Endothelial cell of umbilical vein (primary cell): Measurements from ENCODE around the gene PDLIM5. TPM values are rescaled to one million over a fixed set of nuclear protein-coding genes. Genes with fewer than 3 reads are reported as not detected.

Source experiments
- BruUV-seq: library from RNA; stranded (reverse); fragments of 400-500 nt; replicated peaks from 2 replicates; lab custom pipeline; 2021; lab: Mats Ljungman, UMichigan
- CTCF ChIA-PET: fragments of 300-600, 350-600 bp; sonication (Branson Sonifier 250); formaldehyde crosslinking; loops from one replicate; lab custom pipeline; 2021; ENCODE audit warnings: antibody characterized with exemption, inconsistent platforms; lab: Charles Lee
- POLR2A ChIA-PET: fragments of 300-600, 350-600 bp; sonication (Branson Sonifier 250); formaldehyde crosslinking; loops from one replicate; lab custom pipeline; 2021; ENCODE audit warnings: antibody characterized with exemption, inconsistent platforms; lab: Charles Lee
- DNase-seq: peaks from one replicate; pipeline ENCODE4 v3.0.0-alpha.2; 2011; ENCODE audit warnings: low read depth, low spot score
- FAIRE-seq: peaks from 2 replicates; lab custom pipeline; 2011; peaks lifted over from hg19 to GRCh38; lab: Jason Lieb, UNC
- H2AFZ ChIP-seq: 2 replicates; pipeline ENCODE4 v1.6.0; 2012; ENCODE audit warnings: low read depth, low read length, control low read depth, inconsistent platforms
- H3K27ac ChIP-seq: 2 replicates; pipeline ENCODE4 v1.5.1; 2011; ENCODE audit warnings: low read depth, mild to moderate bottlenecking, control low read depth, low read length, moderate library complexity; ENCODE audit not compliant: insufficient read depth
- H3K27me3 ChIP-seq, 2 experiments: 2 replicates each; pipeline versions ENCODE4 v1.6.0 to v1.6.1; 2011; ENCODE audit warnings: low read length in 2 of 2, mixed read lengths in 1 of 2; ENCODE audit not compliant: control insufficient read depth in 2 of 2, insufficient read depth in 2 of 2
- H3K36me3 ChIP-seq, 2 experiments: 2 replicates in 1 of 2; 3 replicates in 1 of 2; pipeline ENCODE4 v1.5.1; 2011; ENCODE audit warnings: low read length in 2 of 2, mild to moderate bottlenecking in 1 of 2, moderate library complexity in 1 of 2; ENCODE audit not compliant: control insufficient read depth in 2 of 2, insufficient read depth in 2 of 2; ENCODE audit errors: extremely low read depth in 1 of 2
- H3K4me1 ChIP-seq: 3 replicates; pipeline ENCODE4 v1.5.1; 2011; ENCODE audit warnings: mild to moderate bottlenecking, low read length; ENCODE audit not compliant: control insufficient read depth, insufficient read depth; ENCODE audit errors: extremely low read depth
- H3K4me2 ChIP-seq: 2 replicates; pipeline ENCODE4 v1.6.1; 2011; ENCODE audit warnings: low read length, control low read depth, mixed read lengths; ENCODE audit not compliant: insufficient read depth
- H3K4me3 ChIP-seq, 3 experiments: fragments of 200-600 bp in 1 of 3; sonication (generic), shearing (Covaris generic) in 1 of 3; replicated peaks in 1 of 3; 2 replicates each; pipeline ENCODE4 v1.5.1; 2011 to 2016; ENCODE audit warnings: control low read depth in 3 of 3, low read length in 3 of 3, mild to moderate bottlenecking in 2 of 3, inconsistent platforms in 1 of 3, low read depth in 1 of 3, moderate library complexity in 1 of 3; ENCODE audit not compliant: insufficient read depth in 1 of 3
- H3K79me2 ChIP-seq: 2 replicates; pipeline ENCODE4 v1.6.0; 2012; ENCODE audit warnings: low read length, inconsistent platforms; ENCODE audit not compliant: control insufficient read depth, insufficient read depth
- H3K9ac ChIP-seq: replicated peaks from 2 replicates; pipeline ENCODE3; 2011; ENCODE audit warnings: low read length, control low read depth; ENCODE audit not compliant: insufficient read depth; ENCODE audit errors: extremely low read depth
- H3K9me1 ChIP-seq: replicated peaks from 3 replicates; pipeline ENCODE4 v1.6.0; 2011; ENCODE audit warnings: mild to moderate bottlenecking, low read length; ENCODE audit not compliant: control insufficient read depth, insufficient read depth; ENCODE audit errors: extremely low read depth
- H3K9me3 ChIP-seq: replicated peaks from 2 replicates; pipeline ENCODE4 v1.5.1; 2012; ENCODE audit warnings: low read length, inconsistent platforms; ENCODE audit not compliant: control insufficient read depth, insufficient read depth
- H4K20me1 ChIP-seq: replicated peaks from 2 replicates; pipeline ENCODE3; 2011; ENCODE audit warnings: mild to moderate bottlenecking, low read length; ENCODE audit not compliant: control insufficient read depth, insufficient read depth; ENCODE audit errors: extremely low read depth
- EZH2 ChIP-seq: IDR thresholded peaks from 2 replicates; pipeline ENCODE4 v1.6.1; 2012; ENCODE audit warnings: borderline replicate concordance, low read depth, mild to moderate bottlenecking, moderate library complexity, low read length, inconsistent platforms; ENCODE audit not compliant: severe bottlenecking
- FOS ChIP-seq: IDR thresholded peaks from 2 replicates; pipeline ENCODE4 v1.6.1; 2011; ENCODE audit warnings: mild to moderate bottlenecking, low read length, moderate library complexity, borderline replicate concordance; ENCODE audit not compliant: insufficient read depth
- GATA2 ChIP-seq: IDR thresholded peaks from 2 replicates; pipeline ENCODE4 v1.7.0; 2011; ENCODE audit warnings: low read depth, mild to moderate bottlenecking, moderate library complexity, mixed read lengths, low read length; ENCODE audit not compliant: insufficient read length, insufficient read depth
- JUN ChIP-seq: IDR thresholded peaks from 2 replicates; pipeline ENCODE4 v1.6.1; 2011; ENCODE audit warnings: borderline replicate concordance, low read depth; ENCODE audit not compliant: insufficient read length, insufficient read depth
- MYC ChIP-seq: IDR thresholded peaks from one replicate; pipeline ENCODE4 v1.6.1; 2011; ENCODE audit warnings: mild to moderate bottlenecking, low read depth, low read length
- POLR2A ChIP-seq: IDR thresholded peaks from 2 replicates; pipeline ENCODE4 v1.6.1; 2012; ENCODE audit warnings: low read depth, mild to moderate bottlenecking, control low read depth, low read length
- POLR2AphosphoS5 ChIP-seq: IDR thresholded peaks from 2 replicates; pipeline ENCODE4 v1.6.1; 2012; ENCODE audit warnings: low read depth, mild to moderate bottlenecking, control low read depth, low read length, moderate library complexity; ENCODE audit not compliant: insufficient read depth
- dilution Hi-C: fragments of 300-500 bp; cut with MboI; formaldehyde crosslinking; loops from one replicate; pipeline ENCODE4 v1.15.0; 2019; ENCODE audit warnings: low sequenced_read_pairs; ENCODE audit not compliant: extremely low pct_ligation_motif_present
- intact Hi-C: fragments of 100-400 bp; cut with micrococcal nuclease; formaldehyde crosslinking; loops from one replicate; pipeline ENCODE4 v1.10.0; 2022
- polyA plus RNA-seq, 4 experiments: library from polyadenylated mRNA; depleted of rRNA in 3 of 4; stranded (reverse) in 3 of 4; unstranded in 1 of 4; fragments of >200 nt; gene quantifications; 2 replicates each; pipeline versions ENCODE4 v1.2.1 to v1.2.3, GENCODE V29; 2011 to 2012; ENCODE audit warnings: missing spikeins in 1 of 4
- total RNA-seq: library from RNA; stranded (reverse); gene quantifications from 2 replicates; pipeline ENCODE4 v1.2.3, GENCODE V29; 2021
- TF ChIP-seq, protein P1 (sequence below), 2 donors: IDR thresholded peaks; 1 replicate in 1 of 2; 2 replicates in 1 of 2; pipeline ENCODE4 v1.5.1; 2011; ENCODE audit warnings: low read length in 2 of 2, mild to moderate bottlenecking in 2 of 2, moderate library complexity in 2 of 2, control low read depth in 1 of 2, inconsistent platforms in 1 of 2, low read depth in 1 of 2; ENCODE audit not compliant: insufficient read depth in 1 of 2; ENCODE audit errors: extremely low read depth in 1 of 2
- TF ChIP-seq, protein P2 (sequence below): IDR thresholded peaks from 2 replicates; pipeline ENCODE4 v1.6.1; 2011; ENCODE audit not compliant: insufficient read depth, insufficient read length

PDLIM5 gene
- total and polyA plus RNA-seq, 2 donors (not counting 3 experiments of a cell fraction or from before 2014, with no cell fraction given), result 243 to 310 TPM

DNA sequence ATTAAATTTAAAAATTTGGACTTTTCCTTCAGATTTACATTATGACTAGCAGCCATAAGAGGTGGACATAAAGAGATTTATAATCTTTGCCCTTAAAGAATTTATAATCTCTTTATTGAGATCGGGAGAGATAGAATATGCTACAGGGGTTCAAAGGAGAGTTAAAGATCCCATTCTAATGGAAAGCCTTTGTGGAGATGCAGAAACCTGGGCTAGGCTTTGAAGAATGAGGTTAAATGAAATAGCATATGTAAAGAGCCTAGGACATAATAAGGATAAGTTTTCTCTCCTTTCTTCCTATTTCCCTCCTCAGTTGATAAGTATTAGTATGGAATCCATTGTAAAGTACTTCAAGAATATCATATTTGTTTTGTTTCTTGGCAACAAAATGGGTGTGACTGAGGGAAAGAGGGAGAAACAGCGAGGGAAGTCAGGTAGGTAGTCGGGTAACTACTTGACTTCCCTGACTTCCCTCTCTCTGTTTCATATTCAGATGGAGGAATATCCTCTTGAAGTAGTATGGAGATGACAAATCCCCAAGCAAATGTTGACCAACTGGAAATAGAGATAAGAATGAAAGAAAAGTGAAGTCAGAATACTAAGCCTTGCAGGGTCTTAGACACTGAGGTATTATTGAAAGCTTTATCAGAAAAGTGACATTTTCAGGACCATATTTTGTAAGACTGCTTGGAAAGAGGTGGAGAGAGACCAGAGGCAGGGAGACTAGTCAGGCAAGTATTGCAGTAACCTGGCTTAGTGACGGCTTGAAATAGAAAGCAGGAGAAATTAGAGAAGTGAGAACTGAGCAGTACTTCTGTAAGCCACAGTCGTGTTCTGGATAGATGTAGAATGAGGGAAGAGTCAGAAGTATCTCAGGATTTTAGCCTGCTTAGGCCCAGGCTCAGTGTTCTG, 82.9 kb downstream of the PDLIM5 start:
- CTCF ChIA-PET, result no interaction called here

More for the DNA sequence above, 82.9 kb downstream of the PDLIM5 start:
- Histone ChIP-seq H3K36me3 (no peaks in the 10 kb centered on the region), H3K27me3 (no peaks in the 10 kb centered on the region), H3K9ac (no peak overlapping the region), H3K79me2 (peaks cover 90% of the 10 kb centered on the region), H3K4me3 (no peak overlapping the region), H2AFZ (no peak overlapping the region), H3K4me2 (peak overlapping the region; percentile 12), H3K9me3 (no peaks in the 10 kb centered on the region), H4K20me1 (no peaks in the 10 kb centered on the region), H3K4me1 (peaks cover 63% of the 10 kb centered on the region), H3K27ac (peak overlapping the region; percentile 6), H3K9me1 (no peaks in the 10 kb centered on the region)
- dilution Hi-C loops (no loop called here), intact Hi-C loops (no loop called here)
- no peak for DNase-seq
- TF ChIP-seq EZH2, result no peak
- no peak for TF ChIP-seq POLR2AphosphoS5
- TF ChIP-seq JUN, result no peak
- no peak for TF ChIP-seq MYC
- TF ChIP-seq, protein P1, sequence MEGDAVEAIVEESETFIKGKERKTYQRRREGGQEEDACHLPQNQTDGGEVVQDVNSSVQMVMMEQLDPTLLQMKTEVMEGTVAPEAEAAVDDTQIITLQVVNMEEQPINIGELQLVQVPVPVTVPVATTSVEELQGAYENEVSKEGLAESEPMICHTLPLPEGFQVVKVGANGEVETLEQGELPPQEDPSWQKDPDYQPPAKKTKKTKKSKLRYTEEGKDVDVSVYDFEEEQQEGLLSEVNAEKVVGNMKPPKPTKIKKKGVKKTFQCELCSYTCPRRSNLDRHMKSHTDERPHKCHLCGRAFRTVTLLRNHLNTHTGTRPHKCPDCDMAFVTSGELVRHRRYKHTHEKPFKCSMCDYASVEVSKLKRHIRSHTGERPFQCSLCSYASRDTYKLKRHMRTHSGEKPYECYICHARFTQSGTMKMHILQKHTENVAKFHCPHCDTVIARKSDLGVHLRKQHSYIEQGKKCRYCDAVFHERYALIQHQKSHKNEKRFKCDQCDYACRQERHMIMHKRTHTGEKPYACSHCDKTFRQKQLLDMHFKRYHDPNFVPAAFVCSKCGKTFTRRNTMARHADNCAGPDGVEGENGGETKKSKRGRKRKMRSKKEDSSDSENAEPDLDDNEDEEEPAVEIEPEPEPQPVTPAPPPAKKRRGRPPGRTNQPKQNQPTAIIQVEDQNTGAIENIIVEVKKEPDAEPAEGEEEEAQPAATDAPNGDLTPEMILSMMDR (IDR thresholded peaks at IDR 0.05; ENCODE audit: extremely low read depth in 1 of 2, insufficient read depth in 1 of 2, low read depth in 1 of 2, low read length in 2 of 2), result no peak
- no peak for TF ChIP-seq FOS
- TF ChIP-seq, protein P2, sequence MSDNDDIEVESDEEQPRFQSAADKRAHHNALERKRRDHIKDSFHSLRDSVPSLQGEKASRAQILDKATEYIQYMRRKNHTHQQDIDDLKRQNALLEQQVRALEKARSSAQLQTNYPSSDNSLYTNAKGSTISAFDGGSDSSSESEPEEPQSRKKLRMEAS, result no peak
- TF ChIP-seq POLR2A, result no peak
- TF ChIP-seq GATA2, result no peak
- BruUV-seq, result no TSS peak
- FAIRE-seq, result no peak
- POLR2A ChIA-PET, result no interaction called here
